SIG-M5 (cell line): ENCODE data around the gene DOCK2.

Source experiments
- DNase-seq: peaks from one replicate; lab custom pipeline; 2025; lab: John Stamatoyannopoulos, UW

Gene DOCK2

GRCh38 chr5:169691471-169691870 is 54.4 kb downstream of the DOCK2 start:
- DNase-seq, result no peak

- DNase-seq, result no peak
Measured at GRCh38 chr5:169694091-169694625, 57.1 kb downstream of the DOCK2 start.

- no peak for DNase-seq
Measured at GRCh38 chr5:169695025-169695625, 58.0 kb downstream of the DOCK2 start.

DNA sequence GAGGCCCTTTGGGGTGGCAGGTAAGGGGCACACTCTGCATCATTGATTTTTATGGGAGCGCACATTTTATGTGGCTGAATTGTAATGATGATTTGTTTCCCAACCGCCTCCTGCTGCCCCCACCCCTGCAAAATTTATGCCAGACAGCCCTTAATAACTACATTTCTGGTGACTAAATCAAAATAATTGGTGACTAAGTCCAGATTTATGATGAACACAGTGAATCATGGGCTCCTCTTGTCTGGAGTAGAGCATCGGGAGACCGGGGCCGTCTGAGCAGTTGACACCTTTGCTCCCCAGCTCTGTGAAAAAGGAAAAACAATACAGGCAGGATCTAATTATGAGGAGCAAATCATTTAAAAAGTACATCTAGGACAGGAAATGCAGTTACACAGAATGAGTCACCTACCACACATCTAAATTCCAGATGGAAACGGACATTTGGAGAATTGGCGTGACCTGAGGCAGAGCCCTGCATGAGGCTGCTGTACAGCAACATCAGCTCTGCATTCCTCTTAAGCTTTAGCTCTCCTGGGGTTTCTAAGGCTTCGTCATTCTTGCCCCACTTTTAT is 58.9 kb downstream of the DOCK2 start:
- DNase-seq, result no peak

DNA sequence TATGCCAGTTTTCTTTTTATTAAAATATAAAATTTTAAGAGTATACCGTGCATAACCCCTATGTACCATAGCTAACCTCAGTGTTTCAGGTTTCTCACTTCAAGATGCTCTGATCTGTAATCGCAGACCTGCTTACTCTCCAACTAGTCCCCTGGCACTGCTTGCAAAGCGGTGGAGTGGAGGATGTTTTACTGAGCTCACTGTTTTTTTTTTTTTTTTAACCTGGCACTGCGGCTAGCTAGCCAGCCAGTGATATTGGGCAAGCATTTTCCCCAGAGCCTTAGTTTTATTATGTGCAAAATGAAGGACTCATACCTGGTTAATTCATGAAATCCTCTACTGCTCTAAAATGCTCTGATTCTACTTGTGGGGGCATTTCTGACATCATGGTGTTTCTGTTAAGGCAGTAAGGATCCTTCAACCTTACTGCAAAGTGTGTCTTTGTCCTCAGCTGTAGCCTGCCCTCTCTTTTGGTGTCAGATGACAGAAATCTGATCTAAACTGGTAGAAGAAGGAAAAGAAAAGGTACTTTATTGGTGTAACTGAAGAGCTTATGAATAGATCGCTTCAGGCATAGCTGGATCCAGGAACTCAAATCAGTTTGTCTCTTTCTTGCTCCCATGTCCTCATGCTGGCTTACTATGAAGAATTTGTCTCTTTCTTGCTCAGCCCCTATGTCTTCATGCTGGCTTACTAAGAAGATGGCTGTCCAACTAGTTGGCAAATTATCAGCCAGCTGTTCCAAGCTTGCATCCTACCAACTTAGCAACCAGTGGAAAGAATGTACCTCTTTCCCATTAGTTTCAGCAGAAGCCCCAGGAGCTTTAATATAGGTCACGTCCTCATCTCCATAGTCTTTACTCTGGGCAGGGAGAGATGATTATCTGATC is 59.8 kb downstream of the DOCK2 start:
- DNase-seq, result no peak

GRCh38 chr5:169697511-169697890 is 60.4 kb downstream of the DOCK2 start:
- no peak for DNase-seq

GRCh38 chr5:169697976-169698375 is 60.9 kb downstream of the DOCK2 start:
- DNase-seq, result no peak

GRCh38 chr5:169700611-169701010 is 63.5 kb downstream of the DOCK2 start:
- no peak for DNase-seq

DNA sequence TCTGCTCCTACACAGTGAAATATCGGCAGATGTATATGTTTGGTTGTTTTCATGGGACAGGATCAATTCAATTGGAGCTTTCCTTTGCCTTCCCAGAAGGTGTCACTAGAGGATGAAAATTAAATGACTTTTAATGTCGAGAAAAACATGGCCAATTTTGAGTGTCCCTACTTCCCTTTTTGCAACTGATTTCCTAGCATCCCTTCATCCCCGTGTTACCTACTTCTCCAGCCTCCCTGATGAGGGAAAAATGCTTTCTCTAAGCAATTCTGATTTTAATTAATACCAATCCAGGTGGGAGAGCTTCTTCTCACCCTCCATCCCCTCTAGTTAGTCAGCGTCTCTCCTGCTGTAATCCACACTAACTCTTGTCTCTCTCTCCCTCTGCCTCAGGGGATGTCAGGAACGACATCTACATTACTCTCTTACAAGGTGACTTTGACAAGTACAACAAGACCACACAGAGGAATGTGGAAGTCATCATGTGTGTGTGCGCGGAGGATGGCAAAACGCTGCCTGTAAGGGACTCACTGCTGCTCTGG is 64.9 kb downstream of the DOCK2 start:
- DNase-seq, result no peak

- no peak for DNase-seq
Measured at GRCh38 chr5:169702693-169703481, 65.8 kb downstream of the DOCK2 start.

DNA sequence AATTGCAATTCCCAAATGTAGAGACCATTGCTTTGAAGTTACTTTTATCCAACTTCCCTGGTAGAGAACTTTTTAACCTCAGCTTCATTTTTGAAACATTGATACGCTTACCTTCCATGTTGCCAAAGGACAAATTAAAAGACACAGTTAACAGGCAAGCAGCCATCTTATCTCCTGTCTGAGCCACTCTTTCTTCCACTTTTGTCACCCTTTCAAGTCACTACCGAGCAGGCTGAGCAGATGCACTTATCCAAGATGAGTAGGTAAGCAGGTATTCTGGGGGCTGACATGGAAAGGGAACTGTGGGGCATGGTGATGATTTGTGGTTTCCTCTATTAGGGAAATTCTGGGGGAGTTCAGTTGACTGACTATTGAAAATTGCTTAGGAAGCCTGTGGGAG is 66.7 kb downstream of the DOCK2 start:
- no peak for DNase-seq

DNA sequence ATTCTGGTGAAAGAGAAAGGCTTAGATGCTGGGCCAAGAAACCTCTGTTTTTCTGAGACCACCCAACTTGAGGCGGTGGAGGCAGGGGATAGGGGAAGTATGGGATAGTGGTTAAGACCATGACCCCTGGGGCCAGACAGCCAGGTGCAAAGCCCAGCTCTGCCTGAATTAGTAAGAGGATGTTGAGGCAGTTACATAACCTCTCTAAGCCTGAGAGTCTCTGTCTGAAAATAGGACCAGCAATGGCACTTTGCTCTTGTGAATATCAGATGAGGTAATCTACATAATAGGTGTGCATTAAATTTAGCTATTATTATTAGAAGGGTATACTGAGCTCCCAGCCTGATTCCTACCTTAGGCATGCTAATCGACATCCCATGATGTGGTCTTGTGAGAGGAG is 68.2 kb downstream of the DOCK2 start:
- no peak for DNase-seq

DNA sequence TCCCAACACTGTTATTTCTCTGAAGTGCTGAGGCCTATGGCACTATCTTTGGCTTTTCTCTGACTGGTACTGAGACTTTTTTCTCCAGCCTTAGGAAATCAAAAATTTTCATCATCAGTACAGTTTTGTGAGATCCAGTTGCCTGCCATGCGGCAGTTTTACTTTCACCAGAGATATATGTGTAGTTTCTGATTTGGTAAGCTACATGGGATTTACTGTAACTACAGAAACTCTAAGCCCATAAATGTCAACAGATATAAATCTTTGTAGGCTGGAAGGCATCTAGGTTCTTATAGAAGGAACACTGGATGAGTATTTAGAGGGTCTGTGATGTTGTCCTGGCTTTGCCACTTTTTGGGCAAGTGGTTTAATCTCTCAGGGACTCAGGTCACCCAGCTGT is 69.0 kb downstream of the DOCK2 start:
- no peak for DNase-seq

- no peak for DNase-seq
Measured at GRCh38 chr5:169706758-169707450, 69.8 kb downstream of the DOCK2 start.

DNA sequence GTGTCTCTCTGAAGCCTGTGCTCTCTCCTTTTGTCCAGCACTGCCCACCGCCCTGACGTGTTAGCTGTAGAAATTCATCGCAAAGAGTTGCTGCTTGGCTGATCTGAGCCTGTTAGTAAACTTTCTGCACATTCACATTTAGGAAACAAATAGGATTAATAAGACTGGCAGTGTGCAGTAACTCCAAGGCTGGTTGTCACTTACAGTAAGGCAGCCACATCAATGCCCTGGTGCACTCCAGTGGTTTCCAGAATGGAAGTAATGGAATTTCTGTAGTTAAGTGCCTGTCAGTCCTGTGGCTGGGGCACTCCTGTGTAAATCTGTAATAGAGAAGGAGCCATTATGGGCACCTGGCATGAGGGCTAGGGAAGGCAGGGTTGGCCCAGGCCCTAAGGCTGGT is 70.6 kb downstream of the DOCK2 start:
- DNase-seq, result no peak

- DNase-seq, result no peak
Measured at GRCh38 chr5:169710675-169711074, 73.6 kb downstream of the DOCK2 start.

- DNase-seq, result no peak
Measured at GRCh38 chr5:169711551-169712225, 74.6 kb downstream of the DOCK2 start.

GRCh38 chr5:169712428-169712827 is 75.4 kb downstream of the DOCK2 start:
- no peak for DNase-seq

- DNase-seq, result no peak
Measured at GRCh38 chr5:169716287-169716686, 79.2 kb downstream of the DOCK2 start.

DNA sequence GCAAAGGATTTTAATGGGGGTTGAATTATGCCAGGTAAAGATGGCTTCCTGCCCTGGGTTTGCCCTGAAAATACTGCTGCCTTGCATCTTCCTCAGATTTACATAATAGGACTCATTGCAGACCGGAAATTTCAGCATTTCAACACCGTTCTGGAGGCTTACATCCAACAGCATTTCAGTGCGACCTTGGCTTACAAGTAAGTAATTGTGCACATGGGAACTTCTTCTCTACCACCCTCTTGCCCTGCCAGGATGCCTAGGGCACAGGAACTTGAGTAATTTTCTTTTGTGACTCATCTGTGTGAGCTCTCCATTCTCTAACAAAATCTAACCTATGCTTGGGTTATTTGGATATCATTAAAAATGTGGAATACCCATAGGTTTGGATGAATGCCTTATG is 80.2 kb downstream of the DOCK2 start:
- DNase-seq, result peak; percentile 27
